Uterus (tissue), 2 donors: Measurements from ENCODE around the gene MXRA8.

Experiments
- POLR2A ChIP-seq, 2 donors: fragments of 450-650 bp; IDR thresholded peaks; one replicate each; pipeline ENCODE4 v1.6.1; 2016; ENCODE audit warnings: antibody characterized with exemption in 2 of 2, mild to moderate bottlenecking in 1 of 2, moderate library complexity in 1 of 2
- TF ChIP-seq, protein P1 (sequence below), 4 experiments: fragments of 200-600 bp in 2 of 4; fragments of 450-650 bp in 2 of 4; sonication (generic) in 2 of 4; IDR thresholded peaks; one replicate each; pipeline ENCODE4 v1.5.1; 2016 to 2019; ENCODE audit warnings: antibody characterized with exemption in 4 of 4, mild to moderate bottlenecking in 2 of 4, moderate library complexity in 1 of 4

DNA sequence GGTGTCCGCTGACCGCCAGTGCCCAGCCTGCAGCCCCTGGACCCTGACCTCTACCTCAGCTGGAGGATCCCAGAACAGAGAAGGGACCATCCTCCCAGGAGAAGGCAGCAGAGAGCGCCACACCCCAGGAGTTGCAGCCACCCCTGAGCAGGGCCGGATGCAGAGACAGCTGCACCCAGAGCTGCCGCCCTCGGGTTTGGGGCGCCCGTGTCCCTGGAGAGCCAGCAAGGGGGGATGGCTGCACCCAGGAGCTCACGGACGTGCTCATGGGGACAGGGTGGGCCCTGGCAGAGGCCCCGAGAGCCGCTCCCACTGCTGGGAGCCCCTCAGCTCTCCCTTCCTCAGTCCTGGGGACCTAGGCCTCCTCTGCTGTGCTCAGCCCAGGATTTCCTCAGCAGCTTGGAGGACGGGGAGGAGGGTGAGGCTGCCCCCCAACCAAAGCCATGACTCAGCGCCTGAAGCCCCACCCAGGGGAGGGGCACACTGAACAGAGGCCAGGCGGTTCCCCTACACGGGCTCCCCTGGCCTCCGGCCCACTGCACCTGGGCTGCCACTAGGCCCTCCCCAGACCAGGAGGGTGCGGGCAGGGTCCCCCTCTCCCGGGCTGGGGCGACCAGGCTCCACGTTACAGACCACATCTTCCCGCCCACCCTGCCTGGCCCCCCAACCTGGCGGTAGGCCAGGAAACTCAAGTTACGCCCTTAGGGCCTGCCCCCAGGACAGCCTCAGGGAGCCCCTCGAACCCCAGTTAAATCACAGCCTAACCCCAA is 52.9 kb downstream of the MXRA8 start:
- TF ChIP-seq, protein P1, sequence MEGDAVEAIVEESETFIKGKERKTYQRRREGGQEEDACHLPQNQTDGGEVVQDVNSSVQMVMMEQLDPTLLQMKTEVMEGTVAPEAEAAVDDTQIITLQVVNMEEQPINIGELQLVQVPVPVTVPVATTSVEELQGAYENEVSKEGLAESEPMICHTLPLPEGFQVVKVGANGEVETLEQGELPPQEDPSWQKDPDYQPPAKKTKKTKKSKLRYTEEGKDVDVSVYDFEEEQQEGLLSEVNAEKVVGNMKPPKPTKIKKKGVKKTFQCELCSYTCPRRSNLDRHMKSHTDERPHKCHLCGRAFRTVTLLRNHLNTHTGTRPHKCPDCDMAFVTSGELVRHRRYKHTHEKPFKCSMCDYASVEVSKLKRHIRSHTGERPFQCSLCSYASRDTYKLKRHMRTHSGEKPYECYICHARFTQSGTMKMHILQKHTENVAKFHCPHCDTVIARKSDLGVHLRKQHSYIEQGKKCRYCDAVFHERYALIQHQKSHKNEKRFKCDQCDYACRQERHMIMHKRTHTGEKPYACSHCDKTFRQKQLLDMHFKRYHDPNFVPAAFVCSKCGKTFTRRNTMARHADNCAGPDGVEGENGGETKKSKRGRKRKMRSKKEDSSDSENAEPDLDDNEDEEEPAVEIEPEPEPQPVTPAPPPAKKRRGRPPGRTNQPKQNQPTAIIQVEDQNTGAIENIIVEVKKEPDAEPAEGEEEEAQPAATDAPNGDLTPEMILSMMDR (IDR thresholded peaks at IDR 0.05) = no peak
- peak in 1 of 2 donors; percentile 34 for TF ChIP-seq POLR2A (IDR thresholded peaks at IDR 0.05)
